HPDE6-E6E7 (cell line): Measurements from ENCODE around the gene BZW1.
"Not testable (repeated sequence)": the region's sequence is repeated elsewhere in the genome, so short reads cannot be mapped to it uniquely, and the experiment has no call there.

ENCODE experiments used
- DNase-seq: peaks from one replicate; pipeline ENCODE4 v3.0.0; 2011; ENCODE audit warnings: missing footprints; ENCODE audit errors: extremely low spot score

BZW1 gene

DNA sequence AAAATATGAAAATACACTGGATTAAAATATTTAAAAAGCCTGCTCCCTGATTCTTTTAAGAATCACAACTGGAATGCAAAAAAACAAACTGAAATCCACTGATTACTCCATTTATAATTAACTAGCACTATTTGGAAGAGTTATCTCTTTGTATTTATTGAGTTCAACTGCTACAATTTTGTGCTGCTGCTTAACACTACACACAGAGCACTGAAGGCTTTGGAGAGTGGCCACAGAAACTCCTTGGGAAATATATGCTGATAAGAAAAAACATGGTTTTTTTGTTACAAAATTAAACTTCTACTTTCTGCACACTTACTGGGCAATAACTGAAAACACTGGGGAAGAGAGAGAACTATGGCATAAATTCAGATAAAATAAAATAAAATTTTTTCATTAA lies 19.8 kb upstream of the BZW1 start:
- DNase-seq, result no peak

DNA sequence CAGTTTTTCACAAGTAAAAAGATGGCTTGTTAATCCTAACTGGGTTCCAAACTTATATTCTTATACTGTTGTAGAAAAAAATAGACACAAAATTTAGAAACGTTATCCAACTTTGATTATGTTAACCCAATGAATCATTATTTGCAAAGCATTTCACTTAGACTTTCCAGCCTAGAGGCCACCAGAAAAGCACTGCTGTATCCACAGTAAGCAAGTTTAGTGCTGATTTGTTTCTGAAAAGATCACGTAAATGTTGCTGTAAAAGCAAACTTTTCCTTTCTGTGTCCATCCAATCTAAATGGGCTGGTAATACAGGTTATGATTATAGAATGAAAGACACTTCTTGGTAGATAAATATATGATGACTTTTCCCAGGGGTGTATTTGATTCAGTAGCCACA lies 17.6 kb upstream of the BZW1 start:
- DNase-seq, result no peak

DNA sequence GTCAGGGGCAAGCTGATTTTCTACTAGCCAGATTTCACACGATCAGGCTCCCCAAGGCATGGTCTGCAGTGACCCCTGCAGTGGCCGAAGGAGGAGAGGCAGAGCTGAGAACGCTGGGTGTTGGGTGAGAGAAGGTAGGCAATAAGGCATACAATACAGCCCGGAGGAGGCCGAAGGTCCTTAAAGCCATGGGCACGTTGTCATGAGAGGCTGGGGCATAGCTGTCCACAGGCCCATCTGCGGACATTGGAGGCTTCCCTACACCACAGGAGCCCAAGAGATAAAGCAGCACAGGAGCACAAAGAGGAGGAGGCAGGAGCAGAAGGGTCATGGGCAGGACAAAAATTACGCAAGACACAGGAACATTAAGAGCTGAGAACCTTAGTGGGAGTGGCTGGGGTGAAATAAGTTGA lies 16.7 kb upstream of the BZW1 start:
- no peak for DNase-seq

DNA sequence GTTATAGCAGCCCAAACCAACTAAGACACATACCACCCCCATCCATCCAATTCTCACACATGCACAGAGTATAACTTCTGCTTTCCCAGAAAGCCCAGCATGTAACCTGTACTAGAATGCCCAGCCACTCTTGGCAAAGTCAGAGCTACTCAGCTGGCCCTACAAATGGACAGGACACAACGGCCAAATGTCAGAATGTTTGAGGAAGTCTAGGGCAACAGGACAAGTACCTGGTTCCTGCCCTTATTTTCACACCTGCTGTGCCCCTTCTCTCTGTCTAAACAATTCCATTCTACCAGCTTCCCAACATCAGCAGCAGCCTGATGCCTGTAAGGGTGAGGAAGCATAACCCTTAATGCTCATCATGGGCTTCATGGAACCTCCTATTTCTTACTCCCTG lies 15.1 kb upstream of the BZW1 start:
- no peak for DNase-seq

DNA sequence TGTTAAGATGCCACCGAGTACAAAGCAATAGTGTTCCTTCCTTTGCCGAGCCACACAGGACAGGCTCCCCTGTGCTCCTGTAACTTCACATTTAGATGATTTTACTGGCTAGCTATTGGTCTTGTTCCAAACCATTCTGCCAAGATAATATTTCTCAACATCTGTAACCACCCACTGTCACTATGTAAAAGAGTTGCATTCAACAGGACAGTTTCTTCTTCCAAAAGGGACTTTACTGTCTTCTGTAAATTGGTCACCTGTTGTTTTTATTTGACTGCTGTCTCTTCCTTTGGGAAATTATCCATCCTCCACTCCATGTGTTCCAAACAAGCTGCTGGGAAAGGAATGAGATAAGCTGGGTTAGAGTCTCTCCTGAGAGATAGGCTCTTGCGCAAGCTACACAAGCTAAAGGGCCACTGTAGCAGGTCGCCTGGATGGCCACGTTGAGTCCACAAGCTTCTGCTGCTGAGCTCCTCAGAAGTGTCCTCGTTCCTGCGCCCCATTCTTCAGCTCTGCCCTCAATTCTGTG lies 14.4 kb upstream of the BZW1 start:
- no peak for DNase-seq

DNA sequence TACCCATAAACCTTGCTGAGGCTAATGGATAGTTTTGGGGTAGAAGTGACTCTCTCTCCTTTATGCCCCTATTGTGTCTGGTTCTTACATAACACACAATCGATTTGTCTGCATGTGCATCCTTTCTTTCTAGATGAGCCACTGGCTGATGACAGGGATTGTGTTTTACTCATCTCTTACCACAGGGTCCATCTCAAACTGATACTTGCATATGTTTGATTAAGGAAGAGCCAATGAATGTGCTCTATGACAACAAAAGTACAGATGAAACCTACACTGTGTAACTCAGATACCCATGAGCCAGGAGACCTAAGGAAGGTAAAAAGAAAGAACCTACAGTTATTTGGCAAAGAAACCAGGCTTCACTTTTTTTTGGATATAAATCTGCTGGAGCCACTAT lies 13.2 kb upstream of the BZW1 start:
- DNase-seq, result no peak

DNA sequence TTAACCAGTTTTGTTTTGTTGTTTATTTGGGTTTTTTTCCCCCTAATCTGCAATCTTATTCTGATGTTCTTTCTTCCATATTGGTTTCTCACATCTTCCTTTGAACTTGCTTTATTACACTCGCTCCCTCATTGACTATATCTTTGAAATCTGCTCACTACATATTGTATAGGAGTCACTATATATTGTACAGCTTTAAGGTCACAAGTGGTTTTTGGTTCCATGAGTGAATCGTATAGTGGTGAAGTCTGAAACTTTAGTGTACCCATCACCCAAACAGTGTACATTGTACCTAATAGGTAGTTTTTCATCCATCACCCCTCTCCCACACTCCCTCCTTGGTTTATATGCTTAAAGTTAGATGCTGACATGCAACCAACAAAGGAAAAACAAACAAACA lies 11.3 kb upstream of the BZW1 start:
- DNase-seq, result no peak

DNA sequence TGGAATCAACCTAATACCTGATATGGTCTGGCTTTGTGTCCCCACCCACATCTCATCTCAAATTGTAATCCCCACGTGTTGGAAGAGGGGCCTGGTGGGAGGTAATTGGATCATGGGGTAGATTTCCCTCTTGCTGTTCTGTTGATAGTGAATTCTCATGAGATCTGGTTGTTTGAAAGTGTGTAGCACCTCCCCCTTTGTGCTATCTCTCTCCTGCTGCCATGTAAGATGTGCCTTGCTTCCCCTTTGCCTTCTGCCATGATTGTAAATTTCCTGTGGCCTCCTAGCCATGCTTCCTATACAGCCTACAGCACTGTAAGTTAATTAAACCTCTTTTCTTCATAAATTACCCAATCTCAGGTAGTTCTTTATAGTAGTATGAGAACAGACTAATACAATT lies 10.3 kb upstream of the BZW1 start:
- DNase-seq, result not testable (repeated sequence)

DNA sequence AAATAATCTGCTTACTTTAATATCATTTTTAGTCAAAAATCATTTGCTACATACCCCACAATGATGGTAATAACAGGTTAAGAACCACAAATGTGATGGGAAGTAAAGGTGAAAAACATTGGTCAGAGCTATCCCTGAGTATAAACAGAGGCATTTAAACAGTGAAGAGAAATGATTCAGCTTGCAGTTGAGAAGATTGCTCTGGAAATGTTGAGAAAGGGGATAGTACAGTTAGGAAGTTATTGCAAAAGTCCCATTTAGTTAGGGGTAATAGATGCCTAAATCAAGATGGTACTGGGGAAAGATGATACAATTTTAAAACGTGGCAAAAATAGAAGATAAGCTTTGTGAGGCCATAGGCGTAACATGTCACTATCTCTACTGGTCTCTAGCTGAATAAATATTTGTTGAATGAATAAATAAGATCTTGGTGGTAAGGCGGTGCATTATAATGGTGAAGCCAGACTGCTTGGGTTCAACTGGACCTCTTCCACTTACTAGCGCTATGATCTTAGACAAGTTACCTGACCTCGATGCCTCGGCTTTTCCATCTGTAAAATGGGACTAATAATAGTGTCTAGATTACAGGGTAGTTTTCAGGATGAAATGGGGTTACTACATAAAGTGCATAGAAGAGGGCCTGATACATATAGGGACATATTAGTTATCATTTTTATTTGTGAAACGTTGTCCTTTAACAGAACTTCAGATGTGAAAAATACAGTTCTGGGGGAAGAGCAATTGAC lies 2.0 kb upstream of the BZW1 start:
- DNase-seq, result no peak

DNA sequence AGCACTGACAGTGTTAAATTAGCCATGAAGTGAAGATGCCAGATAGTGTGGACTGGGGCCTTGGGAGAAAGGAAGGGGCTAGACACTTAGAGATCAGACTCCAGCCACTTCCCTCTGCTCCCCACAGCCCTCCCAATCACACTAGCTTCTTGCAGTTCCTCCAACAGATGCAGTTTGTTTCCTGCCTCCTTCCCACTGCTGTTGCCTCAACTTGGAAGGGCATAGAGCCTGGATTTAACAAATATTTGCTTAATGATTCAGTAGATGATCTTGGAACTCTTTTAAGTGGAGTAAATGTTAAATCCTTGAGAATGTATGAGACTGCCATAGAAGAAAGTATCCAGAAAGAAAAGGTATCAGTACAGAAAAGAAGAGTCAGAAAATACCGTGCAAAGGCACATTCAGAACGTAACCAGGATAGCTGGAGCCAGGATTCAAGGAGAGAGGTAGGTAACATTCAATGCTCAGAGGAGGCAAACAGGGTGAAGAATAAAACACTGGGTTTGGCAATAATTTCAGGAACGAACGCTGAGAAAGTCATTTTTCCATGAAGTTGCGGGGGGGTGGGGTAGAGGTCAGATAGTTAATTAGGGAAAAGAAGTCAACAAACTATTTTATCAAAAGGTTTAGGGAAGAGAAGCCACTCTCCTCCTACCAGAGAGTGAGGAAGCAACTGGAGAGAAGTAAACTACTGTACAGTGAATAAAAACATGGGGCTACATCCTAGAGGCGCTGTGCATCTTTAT lies 1.3 kb upstream of the BZW1 start:
- no peak for DNase-seq

DNA sequence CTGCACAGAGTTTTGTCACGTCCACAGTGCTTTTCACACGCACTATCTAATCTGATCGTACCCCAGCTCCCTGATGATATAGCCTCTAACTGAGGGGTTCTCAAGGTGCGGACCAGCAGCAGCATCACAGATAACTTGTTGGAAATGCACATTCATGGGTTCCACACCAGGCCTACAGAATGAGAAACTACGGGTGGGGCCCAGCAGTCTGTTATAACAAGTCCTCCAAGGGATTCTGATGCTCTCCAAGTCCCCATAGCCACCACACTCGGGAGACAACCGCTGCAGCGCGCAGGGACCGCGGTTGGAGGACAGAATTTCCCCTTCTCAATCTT lies 745 bp upstream of the BZW1 start:
- no peak for DNase-seq

DNA sequence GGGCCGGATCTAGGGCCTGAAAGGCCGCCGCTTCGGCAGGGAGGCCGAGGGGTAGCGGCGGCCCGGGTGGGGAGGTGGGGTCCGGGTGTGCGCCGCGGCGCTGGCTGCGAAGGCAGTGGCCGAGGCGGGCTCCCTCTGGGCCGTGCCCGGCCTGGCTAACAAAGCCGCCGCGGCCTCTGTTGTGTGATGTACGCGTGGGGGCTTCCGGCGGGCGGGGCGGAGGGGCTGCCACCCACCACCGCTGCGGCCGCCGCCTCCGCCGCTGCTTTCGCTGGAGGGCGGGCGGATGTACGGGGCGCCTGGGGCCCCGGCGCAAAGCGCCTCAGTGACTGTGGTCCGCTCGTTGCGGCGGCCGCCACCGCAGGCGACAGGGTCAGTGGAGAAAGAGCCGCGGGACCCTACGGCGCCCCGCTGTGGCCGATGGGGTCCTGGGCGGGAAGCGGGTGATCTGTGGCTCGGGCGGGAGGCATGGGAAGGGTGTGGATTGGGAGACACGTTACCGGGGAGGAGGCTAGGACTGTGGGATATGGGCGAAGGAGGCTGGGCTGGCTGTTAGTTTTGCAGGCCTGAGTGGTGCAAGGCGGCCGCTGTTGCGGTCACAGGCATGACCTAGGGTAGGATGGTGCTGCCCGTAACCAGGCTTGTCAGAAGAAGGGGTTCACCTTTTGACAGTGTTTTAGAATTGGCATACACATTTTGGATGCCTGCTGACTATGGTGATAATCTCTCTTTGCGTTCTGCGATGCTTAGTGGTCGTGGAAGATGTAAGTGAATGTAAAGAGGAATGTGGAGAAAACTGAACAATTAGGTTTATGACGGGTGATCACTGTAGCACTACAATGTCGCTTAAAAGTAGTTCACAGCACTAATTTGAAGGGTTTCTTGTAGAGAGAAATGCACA lies 662 bp downstream of the BZW1 start:
- peak; percentile 57 for DNase-seq

DNA sequence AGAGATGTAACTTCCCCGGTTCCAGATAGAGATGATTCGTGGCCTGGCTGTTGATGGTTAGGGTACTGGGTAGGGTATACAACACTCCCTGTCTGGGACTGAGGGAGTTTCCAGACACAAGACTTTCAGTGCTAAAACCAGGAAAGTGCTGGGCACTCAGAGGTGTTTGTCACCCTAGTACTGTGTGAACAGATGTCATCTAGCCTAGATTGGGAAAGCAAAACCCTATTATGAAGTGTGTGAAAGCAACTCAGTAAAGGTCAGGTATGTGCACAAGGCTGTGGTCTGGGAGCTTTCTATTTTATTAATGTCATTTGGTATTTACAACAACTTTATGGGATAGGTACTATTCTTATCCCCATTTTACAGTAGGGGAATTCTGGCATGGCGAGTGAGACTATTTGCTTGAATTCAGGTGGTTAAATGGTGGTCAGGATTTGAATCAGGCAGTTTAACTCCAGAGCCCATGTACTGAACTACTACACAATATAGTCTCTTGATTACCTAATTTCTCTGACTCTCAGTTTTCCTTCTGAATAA lies 2.6 kb downstream of the BZW1 start:
- no peak for DNase-seq

DNA sequence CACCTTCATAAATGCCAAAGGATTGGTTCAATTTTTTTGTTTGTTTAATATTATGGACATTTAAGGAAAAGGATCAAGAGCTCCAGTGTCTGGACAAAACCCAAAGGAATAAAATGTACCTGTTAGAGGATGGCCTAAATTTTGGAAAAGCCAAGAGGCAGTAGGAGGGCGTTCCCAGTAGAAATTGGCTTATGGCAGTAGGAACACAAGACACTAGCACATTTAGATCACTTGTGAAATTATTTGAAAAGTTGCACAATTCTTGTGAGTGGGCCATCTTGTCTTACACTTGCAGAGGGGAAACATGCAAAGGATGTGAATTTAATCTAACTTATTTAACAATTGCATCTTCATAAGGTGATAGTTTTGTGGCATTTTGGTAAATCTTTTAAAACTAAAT lies 3.2 kb downstream of the BZW1 start:
- DNase-seq, result no peak

DNA sequence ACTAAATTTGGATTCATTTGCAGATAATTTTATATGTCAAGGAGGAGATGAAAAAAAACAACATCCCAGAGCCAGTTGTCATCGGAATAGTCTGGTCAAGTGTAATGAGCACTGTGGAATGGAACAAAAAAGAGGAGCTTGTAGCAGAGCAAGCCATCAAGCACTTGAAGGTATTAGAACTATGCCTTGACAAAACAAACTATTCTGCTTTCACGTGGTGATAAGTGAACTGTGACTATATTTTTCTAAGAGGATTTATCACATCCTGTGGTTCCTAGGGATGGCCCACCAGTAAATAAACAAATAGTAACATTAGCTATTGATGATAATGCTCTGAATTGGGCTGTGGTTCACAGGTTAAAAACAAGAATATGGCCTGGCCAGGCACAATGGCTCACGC lies 7.0 kb downstream of the BZW1 start:
- DNase-seq, result not testable (repeated sequence)

DNA sequence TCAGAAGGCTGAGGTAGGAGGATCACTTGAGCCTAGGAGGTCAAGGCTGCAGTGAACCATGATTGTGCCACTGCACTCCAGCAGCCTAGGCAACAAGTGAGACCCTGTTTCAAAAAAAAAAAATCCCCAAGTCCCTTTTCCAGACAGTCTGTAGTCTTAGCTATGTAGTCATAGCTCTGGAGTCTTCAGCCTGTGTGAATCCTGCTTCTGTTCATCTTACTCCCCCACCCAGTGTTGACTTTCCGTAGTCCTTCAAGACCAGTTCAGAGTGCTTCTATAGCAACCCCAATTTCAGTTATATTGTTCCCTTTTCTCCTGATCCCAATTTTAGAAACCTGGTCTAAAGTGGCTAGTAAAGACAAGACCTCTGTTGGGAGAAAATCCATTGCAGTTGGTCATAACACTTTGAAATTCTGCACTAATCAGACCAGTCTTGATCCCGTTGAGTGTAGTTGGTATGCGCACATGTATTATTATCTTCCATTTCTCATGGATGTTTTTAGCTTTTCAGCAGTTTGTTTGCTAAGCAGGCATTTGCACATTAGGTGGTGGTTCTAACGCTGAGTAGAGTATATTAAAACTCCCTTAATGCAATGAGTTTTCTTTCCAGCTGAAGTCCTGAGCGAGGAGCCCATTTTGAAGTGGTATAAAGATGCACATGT lies 9.0 kb downstream of the BZW1 start:
- no peak for DNase-seq

DNA sequence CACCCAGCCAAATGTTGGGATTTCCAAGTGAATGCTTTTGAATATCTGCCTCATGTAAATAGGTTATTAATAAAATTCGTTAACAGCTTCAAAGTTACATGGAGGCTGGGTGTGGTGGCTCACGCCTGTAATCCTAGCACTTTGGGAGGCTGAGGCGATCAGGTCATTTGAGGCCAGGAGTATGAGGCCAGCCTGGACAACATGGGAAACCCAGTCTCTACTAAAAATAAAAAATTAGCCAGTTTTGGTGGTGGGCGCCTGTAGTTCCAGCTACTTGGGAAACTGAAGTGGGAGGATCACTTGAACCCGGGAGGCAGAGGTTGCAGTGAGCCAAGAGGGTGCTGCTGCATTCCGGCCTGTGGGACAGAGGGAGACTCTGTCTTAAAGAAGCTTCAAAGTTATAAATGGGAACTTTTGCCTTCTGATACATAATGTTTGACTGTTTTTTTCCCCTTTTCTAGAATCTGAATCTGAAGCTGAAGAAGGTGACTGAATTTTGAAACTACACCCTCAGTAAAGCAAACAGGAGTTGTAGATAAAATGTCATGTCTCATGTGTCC lies 10.1 kb downstream of the BZW1 start:
- DNase-seq, result no peak

DNA sequence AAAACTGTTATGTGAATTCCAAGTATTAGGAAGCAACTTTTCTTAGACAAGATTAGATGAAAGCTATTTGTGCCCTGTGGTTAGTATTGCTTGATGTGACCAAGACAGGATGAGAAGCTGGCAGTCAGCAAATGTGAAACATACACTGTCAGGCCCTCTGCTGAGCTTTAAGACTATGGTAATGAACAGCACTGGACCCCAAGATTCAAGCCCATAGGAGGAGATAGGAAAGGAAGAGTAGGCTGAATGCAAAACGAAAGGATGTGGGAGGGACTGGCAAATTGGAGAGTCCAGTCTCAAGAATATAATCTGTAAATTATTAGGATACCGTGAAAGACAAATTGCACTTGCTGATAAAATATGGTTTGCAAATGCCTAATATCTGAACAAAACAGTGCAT lies 16.4 kb downstream of the BZW1 start:
- no peak for DNase-seq

DNA sequence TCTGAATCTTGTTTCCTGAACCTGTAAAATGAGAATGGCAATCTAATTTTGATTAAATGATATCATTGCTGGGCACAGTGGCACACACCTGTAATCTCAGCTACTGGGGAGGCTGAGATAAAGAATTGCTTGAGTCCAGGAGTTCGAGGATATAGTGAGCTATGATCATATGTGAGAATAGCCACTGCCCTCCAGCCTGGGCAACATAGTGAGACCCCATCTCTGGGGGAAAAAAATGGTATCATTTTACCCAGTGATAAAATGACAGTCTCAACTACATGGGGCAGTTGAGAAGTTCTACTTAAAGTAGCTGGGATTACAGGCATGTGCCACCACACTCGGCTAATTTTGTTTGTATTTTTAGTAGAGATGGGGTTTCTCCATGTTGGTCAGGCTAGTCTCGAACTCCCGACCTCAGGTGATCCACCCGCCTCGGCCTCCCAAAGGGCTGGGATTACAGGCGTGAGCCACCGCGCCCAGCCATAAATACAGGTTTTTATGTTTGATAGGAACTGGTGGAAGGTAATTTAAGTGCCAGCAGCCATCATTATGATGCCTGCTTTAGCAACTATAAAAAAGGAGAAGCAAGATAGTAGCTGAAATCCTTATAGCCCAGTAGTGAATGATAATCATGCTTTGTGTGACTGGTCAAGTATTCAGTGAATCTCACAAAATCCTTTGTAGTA lies 17.0 kb downstream of the BZW1 start:
- no peak for DNase-seq

DNA sequence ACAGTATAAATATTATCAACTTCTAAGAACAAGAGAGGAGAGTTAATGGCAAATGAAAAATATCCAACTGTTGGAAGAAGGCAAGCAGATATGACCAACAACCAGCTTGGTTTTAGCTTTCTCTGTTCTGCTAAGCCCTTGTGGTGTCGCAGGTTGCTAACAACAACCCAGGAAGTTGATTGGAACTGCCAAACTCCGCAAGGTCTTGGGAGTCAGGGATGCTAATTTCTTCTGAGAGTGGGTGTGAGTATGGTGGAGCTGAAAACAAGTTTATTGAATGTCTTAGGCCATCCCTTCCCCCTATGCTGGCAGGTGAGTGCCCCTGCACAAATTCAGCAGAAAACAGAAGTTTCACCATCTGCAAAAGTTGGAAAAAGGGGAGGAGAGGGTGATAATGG lies 17.5 kb downstream of the BZW1 start:
- no peak for DNase-seq

DNA sequence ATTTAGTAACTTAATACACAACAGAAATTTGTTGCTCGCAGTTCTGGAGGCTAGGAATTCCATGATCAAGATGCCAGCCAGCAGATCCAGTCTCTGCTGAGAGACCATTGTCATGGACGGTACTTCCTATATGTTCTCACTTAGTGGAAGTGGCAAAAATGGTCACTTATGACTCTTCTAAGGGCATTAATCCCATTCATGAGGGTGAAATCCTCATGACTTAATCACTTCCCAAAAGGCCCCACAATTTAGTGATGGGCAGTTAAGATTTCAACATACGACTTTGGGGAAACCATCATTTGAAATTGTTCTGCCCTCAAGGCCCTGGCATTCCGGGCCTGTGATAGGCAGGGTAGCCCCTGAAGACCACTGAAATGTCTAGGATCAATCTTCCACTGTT lies 23.0 kb downstream of the BZW1 start:
- DNase-seq, result no peak
